SH-SY5Y (cell line): ENCODE data around the gene DNAJC3.

ENCODE experiments used
- GATA2 ChIP-seq: IDR thresholded peaks from 2 replicates; pipeline ENCODE4 v1.6.1; 2011; ENCODE audit warnings: mild to moderate bottlenecking, low read depth, low read length
- GATA3 ChIP-seq: IDR thresholded peaks from 2 replicates; pipeline ENCODE4 v1.6.1; 2011; ENCODE audit warnings: low read depth, mild to moderate bottlenecking, low read length, moderate library complexity

DNA sequence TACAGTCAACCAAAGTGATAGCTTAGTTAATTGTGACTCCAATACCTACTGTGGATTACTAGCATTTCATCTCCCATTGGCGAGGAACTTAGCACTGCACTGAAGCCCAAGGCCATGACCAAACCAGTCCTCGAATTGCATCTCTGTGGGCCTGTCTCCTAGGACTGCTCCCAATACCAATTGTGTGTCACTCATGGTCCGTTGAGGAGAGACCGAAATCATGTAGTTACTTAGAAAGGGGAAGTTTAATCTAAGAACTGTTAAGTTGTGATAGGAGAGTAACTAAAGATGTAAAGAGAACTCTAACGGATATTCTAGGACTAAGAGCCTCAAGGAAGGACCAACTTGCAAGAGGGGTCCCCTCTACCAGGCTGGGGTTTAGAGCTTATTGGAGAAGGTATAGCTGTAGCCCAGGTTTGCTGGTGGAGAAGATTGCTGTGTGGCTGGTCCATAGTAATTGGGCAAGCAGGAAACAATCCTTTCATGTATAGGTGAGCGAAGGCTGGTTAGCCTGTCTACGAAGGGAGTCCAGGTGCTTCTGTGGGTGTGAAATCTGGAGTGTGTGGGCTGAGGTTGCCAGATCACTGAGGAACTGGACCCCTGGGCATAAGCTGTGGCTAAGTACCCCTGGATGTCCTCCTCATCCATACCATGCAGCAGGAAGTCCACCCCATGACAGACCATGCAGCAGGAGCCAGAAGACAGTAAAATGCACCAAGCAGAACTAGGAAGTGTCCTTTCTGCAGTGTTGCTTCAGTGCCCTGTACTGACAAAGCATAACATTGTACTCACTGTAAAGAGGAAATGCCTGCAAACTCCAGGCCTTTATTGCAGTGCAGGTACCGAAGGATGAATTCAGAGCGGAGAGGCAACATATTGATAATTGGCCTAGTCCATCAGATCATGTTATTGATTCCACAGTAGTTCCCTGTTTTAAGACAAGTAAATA lies 30.8 kb downstream of the DNAJC3 start:
- no peak for TF ChIP-seq GATA2
- TF ChIP-seq GATA3, result no peak
